Muscle of leg (tissue), 11 donors: Measurements from ENCODE around the gene FRMD4A. TPM values are rescaled to one million over a fixed set of nuclear protein-coding genes. Genes with fewer than 3 reads are reported as not detected.

Source experiments
- DNase-seq: peaks from one replicate; pipeline ENCODE4 v3.0.0; 2013
- H3K27ac ChIP-seq: one replicate; pipeline ENCODE4 v1.5.1; 2013; ENCODE audit warnings: mild to moderate bottlenecking, low read length, control low read depth
- H3K27me3 ChIP-seq: one replicate; pipeline ENCODE4 v1.6.1; 2013; ENCODE audit warnings: low read length; ENCODE audit not compliant: control insufficient read depth, insufficient read depth
- H3K36me3 ChIP-seq: one replicate; pipeline ENCODE4 v1.6.1; 2013; ENCODE audit warnings: low read length; ENCODE audit not compliant: control insufficient read depth, insufficient read depth
- H3K4me1 ChIP-seq: one replicate; pipeline ENCODE4 v1.6.1; 2013; ENCODE audit warnings: low read length; ENCODE audit not compliant: control insufficient read depth, insufficient read depth
- H3K4me3 ChIP-seq: one replicate; pipeline ENCODE4 v1.5.1; 2013; ENCODE audit warnings: low read length, control low read depth
- H3K9me3 ChIP-seq: replicated peaks from 2 replicates; pipeline ENCODE4 v1.6.1; 2013; ENCODE audit warnings: low read depth, low read length; ENCODE audit not compliant: control insufficient read depth
- WGBS: methylation state at CpG from one replicate; pipeline ENCODE4 v1.1.5; 2013; ENCODE audit warnings: missing lambda C conversion rate; ENCODE audit not compliant: insufficient coverage; 5-methylcytosine and 5-hydroxymethylcytosine counted together
- polyA plus RNA-seq, 8 donors: library from polyadenylated mRNA; unstranded; fragments of 120-200 nt; gene quantifications; one replicate each; pipeline versions ENCODE4 v1.2.1 to v1.2.3, GENCODE V29; 2013; ENCODE audit warnings: inconsistent platforms in 1 of 8, low replicate concordance in 1 of 8; ENCODE audit not compliant: insufficient read length in 8 of 8, insufficient read depth in 1 of 8
- total RNA-seq: library from RNA; stranded (reverse); fragments of 120-200 nt; gene quantifications from one replicate; pipeline ENCODE4 v1.2.4, GENCODE V29; 2013

FRMD4A gene
- total and polyA plus RNA-seq, 9 donors, result 29.1 to 53.1 (median 42.0) TPM

- no CpG with 5 or more reads among the region's 3 CpGs for WGBS
- Histone ChIP-seq H3K4me3 (no peak overlapping the region), H3K36me3 (no peaks in the 10 kb centered on the region), H3K27ac (peak overlapping the region; percentile 25), H3K4me1 (peaks cover 10% of the 10 kb centered on the region), H3K9me3 (no peaks in the 10 kb centered on the region), H3K27me3 (no peaks in the 10 kb centered on the region)
- DNase-seq, result peak; percentile 45
Observed at GRCh38 chr10:13949844-13950542, 380.7 kb downstream of the FRMD4A start.

- 60% methylated on average over 1 of the region's 5 CpGs for WGBS
- Histone ChIP-seq H3K27ac (peak overlapping the region; percentile 59), H3K4me3 (no peak overlapping the region), H3K27me3 (no peaks in the 10 kb centered on the region), H3K4me1 (peaks cover 12% of the 10 kb centered on the region), H3K36me3 (no peaks in the 10 kb centered on the region), H3K9me3 (no peaks in the 10 kb centered on the region)
- no peak for DNase-seq
Observed at GRCh38 chr10:13946209-13946460, 384.6 kb downstream of the FRMD4A start.

GRCh38 chr10:13945390-13946208 lies 385.1 kb downstream of the FRMD4A start:
- WGBS, result no CpG with 5 or more reads among the region's 8 CpGs
- peak overlapping the region; percentile 59 for H3K27ac ChIP-seq

GRCh38 chr10:13944823-13945222 lies 385.9 kb downstream of the FRMD4A start:
- no peaks in the 10 kb centered on the region for H3K9me3 ChIP-seq
- peak; percentile 40 for DNase-seq
- H3K36me3 ChIP-seq, result no peaks in the 10 kb centered on the region
- peak overlapping the region; percentile 36 for H3K27ac ChIP-seq
- peaks cover 13% of the 10 kb centered on the region for H3K4me1 ChIP-seq
- H3K27me3 ChIP-seq, result no peaks in the 10 kb centered on the region
- no peak overlapping the region for H3K4me3 ChIP-seq
- no CpG with 5 or more reads among the region's 5 CpGs for WGBS

More at GRCh38 chr10:13945390-13946208, 385.1 kb downstream of the FRMD4A start:
- Histone ChIP-seq H3K36me3 (no peaks in the 10 kb centered on the region), H3K9me3 (no peaks in the 10 kb centered on the region), H3K27me3 (no peaks in the 10 kb centered on the region), H3K4me1 (peaks cover 12% of the 10 kb centered on the region), H3K4me3 (no peak overlapping the region)
- peak; percentile 68 for DNase-seq

- Histone ChIP-seq H3K27ac (no peak overlapping the region), H3K4me1 (peaks cover 15% of the 10 kb centered on the region), H3K4me3 (no peak overlapping the region), H3K27me3 (no peaks in the 10 kb centered on the region), H3K9me3 (no peaks in the 10 kb centered on the region), H3K36me3 (no peaks in the 10 kb centered on the region)
- 80% methylated on average over 4 of the region's 8 CpGs for WGBS
- DNase-seq, result no peak
Observed at GRCh38 chr10:13943735-13944398, 386.9 kb downstream of the FRMD4A start.

- Histone ChIP-seq H3K4me1 (peaks cover 19% of the 10 kb centered on the region), H3K4me3 (no peak overlapping the region), H3K9me3 (no peaks in the 10 kb centered on the region), H3K27me3 (no peaks in the 10 kb centered on the region), H3K36me3 (no peaks in the 10 kb centered on the region), H3K27ac (no peak overlapping the region)
- 77% methylated on average over 5 of the region's 5 CpGs for WGBS
- DNase-seq, result no peak
Observed at GRCh38 chr10:13942035-13942434, 388.7 kb downstream of the FRMD4A start.

- Histone ChIP-seq H3K4me3 (no peak overlapping the region), H3K27ac (no peak overlapping the region), H3K27me3 (no peaks in the 10 kb centered on the region), H3K9me3 (no peaks in the 10 kb centered on the region), H3K4me1 (peaks cover 8% of the 10 kb centered on the region), H3K36me3 (no peaks in the 10 kb centered on the region)
- DNase-seq, result peak; percentile 58
Observed at GRCh38 chr10:13939391-13939790, 391.3 kb downstream of the FRMD4A start.

GRCh38 chr10:13938950-13939349 lies 391.8 kb downstream of the FRMD4A start:
- Histone ChIP-seq H3K4me3 (no peak overlapping the region), H3K4me1 (peaks cover 8% of the 10 kb centered on the region), H3K9me3 (no peaks in the 10 kb centered on the region), H3K27me3 (no peaks in the 10 kb centered on the region), H3K36me3 (no peaks in the 10 kb centered on the region), H3K27ac (no peak overlapping the region)
- DNase-seq, result peak; percentile 60
- 14% methylated on average over 2 of the region's 8 CpGs for WGBS

GRCh38 chr10:13936826-13937225 lies 393.9 kb downstream of the FRMD4A start:
- H3K27ac ChIP-seq, result no peak overlapping the region
- H3K4me3 ChIP-seq, result no peak overlapping the region
- no peaks in the 10 kb centered on the region for H3K9me3 ChIP-seq
- no CpG with 5 or more reads among the region's 2 CpGs for WGBS
- no peak for DNase-seq
- H3K4me1 ChIP-seq, result peaks cover 16% of the 10 kb centered on the region
- H3K27me3 ChIP-seq, result no peaks in the 10 kb centered on the region
- no peaks in the 10 kb centered on the region for H3K36me3 ChIP-seq

GRCh38 chr10:13930120-13930519 lies 400.6 kb downstream of the FRMD4A start:
- Histone ChIP-seq H3K27me3 (no peaks in the 10 kb centered on the region), H3K4me1 (peaks cover 11% of the 10 kb centered on the region), H3K36me3 (no peaks in the 10 kb centered on the region), H3K4me3 (no peak overlapping the region), H3K27ac (no peak overlapping the region), H3K9me3 (no peaks in the 10 kb centered on the region)
- DNase-seq, result peak; percentile 60
- 49% methylated on average over 2 of the region's 10 CpGs for WGBS
